Stomach (tissue), 4 donors: ENCODE data around the gene CTNNA3.

Source experiments
- EP300 ChIP-seq: sonication (generic); formaldehyde crosslinking; IDR thresholded peaks from one replicate; pipeline ENCODE4 v1.6.1; 2017; ENCODE audit warnings: antibody characterized with exemption
- POLR2A ChIP-seq, 4 donors: fragments of 450-650 bp; IDR thresholded peaks; one replicate each; pipeline ENCODE4 v1.6.1; 2016; ENCODE audit warnings: antibody characterized with exemption in 4 of 4, control low read depth in 2 of 4, mild to moderate bottlenecking in 1 of 4, moderate library complexity in 1 of 4
- POLR2AphosphoS5 ChIP-seq, 3 donors: sonication (generic); formaldehyde crosslinking; IDR thresholded peaks; one replicate each; pipeline ENCODE4 v1.6.1; 2016; ENCODE audit warnings: antibody characterized with exemption in 3 of 3
- TF ChIP-seq, protein P1 (sequence below), 7 experiments: fragments of 450-650 bp in 4 of 7; fragments of 200-600 bp in 3 of 7; sonication (generic) in 3 of 7; IDR thresholded peaks; one replicate each; pipeline ENCODE4 v1.5.1; 2016 to 2019; ENCODE audit warnings: antibody characterized with exemption in 7 of 7, control low read depth in 2 of 7, mild to moderate bottlenecking in 1 of 7

DNA sequence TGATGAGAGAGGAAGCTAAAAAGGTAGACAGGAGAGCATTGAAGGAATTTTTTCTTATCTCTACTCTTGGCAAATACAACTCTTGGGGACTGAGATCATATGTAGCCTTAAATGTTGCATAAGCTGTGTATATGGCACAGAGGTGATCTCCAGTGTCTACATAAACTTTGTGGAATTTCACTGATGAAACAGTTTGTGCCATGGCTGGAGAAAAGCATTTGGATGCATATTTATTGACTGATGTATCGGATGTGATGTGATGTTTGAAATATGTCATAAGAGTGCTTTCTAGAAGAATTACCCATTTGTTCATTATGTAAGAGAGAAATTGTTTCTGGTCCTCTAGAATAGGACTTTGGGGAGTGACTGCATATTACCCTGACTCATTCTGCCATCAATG, 1015.1 kb downstream of the CTNNA3 start:
- TF ChIP-seq POLR2A (IDR thresholded peaks at IDR 0.05) (no peak), EP300 (no peak), POLR2AphosphoS5 (IDR thresholded peaks at IDR 0.05) (no peak)
- TF ChIP-seq, protein P1, sequence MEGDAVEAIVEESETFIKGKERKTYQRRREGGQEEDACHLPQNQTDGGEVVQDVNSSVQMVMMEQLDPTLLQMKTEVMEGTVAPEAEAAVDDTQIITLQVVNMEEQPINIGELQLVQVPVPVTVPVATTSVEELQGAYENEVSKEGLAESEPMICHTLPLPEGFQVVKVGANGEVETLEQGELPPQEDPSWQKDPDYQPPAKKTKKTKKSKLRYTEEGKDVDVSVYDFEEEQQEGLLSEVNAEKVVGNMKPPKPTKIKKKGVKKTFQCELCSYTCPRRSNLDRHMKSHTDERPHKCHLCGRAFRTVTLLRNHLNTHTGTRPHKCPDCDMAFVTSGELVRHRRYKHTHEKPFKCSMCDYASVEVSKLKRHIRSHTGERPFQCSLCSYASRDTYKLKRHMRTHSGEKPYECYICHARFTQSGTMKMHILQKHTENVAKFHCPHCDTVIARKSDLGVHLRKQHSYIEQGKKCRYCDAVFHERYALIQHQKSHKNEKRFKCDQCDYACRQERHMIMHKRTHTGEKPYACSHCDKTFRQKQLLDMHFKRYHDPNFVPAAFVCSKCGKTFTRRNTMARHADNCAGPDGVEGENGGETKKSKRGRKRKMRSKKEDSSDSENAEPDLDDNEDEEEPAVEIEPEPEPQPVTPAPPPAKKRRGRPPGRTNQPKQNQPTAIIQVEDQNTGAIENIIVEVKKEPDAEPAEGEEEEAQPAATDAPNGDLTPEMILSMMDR (IDR thresholded peaks at IDR 0.05): no peak
